ENCODE data around the gene DDTL. TPM values are rescaled to one million over a fixed set of nuclear protein-coding genes. Genes with fewer than 3 reads are reported as not detected.
"Not testable (repeated sequence)": the region's sequence is repeated elsewhere in the genome, so short reads cannot be mapped to it uniquely, and the experiment has no call there.

The DDTL gene
- polyA plus RNA-seq (ENCODE audit: insufficient read length in 4 of 4): 1 to 10 TPM; 6.3 to 7.9 (median 6.9) TPM

DNA sequence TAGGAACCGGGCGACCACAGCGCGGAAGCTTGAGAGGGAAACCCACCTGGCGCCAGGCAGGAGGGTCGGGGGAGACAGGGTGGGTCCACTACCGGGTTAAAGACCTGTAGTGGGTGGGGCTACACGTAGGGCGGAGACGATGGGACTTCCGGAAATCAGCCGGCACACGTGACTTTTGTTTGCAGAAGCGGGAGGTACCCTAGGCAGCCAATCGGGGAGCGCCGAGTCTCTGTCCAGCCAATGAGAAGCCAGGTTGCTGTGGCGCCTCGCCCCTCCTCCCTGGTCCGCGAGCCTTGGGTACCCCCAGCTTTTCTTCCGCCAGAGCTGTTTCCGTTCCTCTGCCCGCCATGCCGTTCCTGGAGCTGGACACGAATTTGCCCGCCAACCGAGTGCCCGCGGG is at the start of gene DDTL:
TSS of gene DDTL (plus strand) at position 321 of the 400 bp plus-strand sequence. CDS start at position 348, 27 bp downstream.
- not testable (repeated sequence) for DNase-seq (ENCODE audit: low read depth in 4 of 4, low spot score in 3 of 4)

DNA sequence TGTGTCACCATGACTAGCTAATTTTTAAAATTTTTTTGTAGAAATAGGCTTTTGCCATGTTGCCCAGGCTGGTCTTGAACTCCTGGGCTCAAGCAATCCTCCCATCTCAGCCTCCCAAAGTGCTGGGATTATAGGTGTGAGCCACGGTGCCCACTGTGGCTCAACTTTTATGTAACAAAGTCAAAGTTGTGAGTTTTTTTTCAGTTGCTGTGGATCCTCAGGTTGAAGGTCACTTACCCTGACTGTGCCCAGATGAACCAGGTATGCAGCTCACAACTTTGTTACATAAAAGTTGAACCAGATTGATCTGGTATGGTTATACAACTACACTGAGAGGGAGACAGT is 46.4 kb upstream of the DDTL start:
- DNase-seq (ENCODE audit: low read depth in 4 of 4, low spot score in 3 of 4): not testable (repeated sequence)

DNA sequence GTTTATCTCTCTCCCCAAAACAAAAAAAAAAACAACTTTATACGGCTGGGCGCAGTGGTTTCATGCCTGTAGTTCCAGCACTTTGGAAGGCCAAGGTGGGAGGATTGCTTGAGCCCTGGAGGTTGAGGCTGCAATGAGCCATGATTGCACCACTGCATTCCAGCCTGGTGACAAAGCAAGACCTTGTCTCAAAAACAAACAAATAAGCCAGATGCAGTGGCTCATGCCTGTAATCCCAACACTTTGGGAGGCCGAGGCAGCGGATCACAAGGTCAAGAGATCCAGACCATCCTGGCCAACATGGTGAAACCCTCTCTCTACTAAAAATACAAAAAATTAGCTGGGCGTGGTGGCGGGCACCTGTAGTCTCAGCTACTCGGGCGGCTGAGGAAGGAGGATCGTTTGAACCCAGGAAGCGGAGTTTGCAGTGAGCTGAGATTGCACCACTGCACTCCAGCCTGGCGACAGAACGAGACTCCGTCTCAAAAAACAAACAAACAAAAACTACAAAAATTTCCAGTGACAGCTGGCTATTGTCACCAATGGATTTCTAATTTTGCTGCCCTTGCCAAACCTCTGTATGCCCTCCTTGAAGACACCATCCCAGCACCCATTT is 45.0 kb upstream of the DDTL start:
- not testable (repeated sequence) for DNase-seq (ENCODE audit: low read depth in 4 of 4, low spot score in 3 of 4)

DNA sequence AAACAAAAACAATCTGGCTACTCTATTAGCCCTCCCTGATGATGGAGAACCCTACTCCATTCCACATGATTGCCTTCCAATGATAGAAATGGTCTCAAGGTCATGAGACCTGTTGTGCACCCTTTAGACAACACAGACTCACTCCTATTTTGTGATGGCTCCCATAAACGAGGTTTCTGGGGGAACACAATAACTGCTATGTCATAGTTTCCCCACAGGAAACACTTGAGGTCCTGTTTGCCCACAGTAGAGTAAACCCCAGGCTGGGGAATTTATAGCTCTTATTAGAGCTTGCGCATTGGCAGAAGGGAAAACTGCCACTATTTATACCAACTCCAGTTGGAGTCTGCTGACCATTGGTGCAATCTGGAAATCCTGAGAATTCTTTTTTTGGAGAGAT is 43.8 kb upstream of the DDTL start:
- no peak for DNase-seq (ENCODE audit: low read depth in 4 of 4, low spot score in 3 of 4)

DNA sequence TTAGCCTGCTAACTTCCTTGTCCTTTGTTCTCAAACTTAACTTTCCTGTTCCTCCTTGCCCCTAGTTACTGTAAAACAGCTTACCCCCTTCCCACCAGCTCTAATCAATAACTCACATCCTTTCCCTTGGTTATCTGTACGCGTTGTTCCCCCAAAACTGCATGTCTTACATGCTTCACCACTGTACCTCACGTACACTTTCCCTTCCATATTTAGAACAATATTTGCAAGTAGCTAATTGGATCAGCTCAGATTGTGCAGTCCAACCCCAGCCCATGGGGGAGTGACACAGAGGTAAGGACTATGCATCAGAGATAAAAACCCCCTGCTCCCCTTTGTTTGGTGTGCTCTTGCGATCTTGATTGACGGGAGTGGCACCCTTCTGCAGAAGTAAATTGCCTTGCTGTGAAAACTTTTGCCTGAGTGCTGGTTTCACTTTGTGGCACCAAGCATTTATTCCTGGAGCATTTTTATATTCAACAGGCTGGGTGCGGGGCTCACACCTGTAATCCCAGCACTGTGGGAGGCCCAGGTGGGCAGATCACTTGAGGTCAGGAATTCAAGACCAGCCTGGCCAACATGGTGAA is 41.6 kb upstream of the DDTL start:
- no peak for DNase-seq (ENCODE audit: low read depth in 4 of 4, low spot score in 3 of 4)

DNA sequence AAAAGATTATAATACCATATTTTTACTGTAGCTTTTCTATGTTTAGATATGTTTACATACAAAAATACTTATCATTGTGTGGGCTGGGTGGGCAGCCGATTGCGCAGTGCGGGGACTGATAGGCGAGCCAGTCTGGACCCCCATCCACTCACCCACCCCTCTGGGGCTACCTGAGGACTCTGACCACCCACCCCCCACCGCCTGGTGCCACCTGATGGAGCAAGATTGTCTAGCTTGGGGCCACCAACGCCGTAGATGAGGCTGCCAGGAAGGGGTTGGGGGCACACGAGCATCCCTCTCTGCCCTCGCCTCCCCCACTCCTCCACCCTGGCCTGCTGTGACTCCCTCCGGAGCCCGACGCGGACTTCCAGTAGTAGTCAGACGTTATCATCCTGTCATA is 40.1 kb upstream of the DDTL start:
- DNase-seq (ENCODE audit: low read depth in 4 of 4, low spot score in 3 of 4): no peak

DNA sequence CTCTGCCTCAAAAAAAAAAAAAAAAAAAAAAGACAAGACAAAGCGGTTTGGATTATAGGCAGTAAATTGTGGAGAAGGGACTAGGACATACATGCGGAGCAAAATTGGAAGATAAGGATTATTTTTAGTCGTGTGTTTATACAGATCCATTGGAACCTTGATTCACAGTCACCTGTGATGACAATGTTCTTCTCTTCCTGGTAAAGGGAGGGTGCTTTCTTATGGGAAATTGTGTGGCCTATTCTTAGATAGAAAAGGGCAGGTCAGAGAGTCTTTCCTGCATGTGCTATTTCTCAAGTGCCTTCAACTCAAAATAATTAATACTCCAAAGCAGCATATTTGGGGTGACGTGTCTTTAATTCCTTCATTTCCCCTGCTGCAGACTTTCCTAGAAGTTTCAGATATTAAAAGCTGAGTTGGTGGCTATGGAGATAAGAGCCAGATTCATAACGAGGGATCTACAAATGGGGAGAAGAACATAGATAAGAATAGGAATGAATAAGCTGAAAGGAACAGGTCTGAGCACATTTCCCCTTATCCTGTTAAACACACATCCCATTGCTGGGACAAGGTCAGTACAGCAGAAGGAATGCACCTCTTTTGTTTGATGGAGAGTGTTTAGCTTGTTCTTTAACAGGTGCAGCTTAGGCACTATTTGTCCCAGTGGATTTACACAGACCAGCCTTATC is 28.2 kb upstream of the DDTL start:
- no peak for DNase-seq (ENCODE audit: low read depth in 4 of 4, low spot score in 3 of 4)

DNA sequence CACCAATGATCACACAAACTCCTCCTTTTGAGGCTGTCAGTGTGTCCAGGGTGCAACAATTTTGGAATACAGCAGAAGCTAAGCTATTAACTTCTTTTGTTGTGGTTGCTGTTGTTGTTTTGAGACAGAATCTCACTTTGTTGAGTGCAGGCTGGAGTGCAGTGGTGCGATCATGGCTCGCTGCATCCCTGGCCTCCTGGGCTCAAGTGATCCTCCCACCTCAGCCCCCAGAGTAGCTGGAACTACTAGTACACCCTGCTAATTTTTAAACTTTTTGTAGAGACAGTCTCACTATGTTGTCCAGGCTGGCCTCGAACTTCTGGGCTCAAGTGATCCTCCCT is 27.7 kb upstream of the DDTL start:
- DNase-seq (ENCODE audit: low read depth in 4 of 4, low spot score in 3 of 4): no peak

DNA sequence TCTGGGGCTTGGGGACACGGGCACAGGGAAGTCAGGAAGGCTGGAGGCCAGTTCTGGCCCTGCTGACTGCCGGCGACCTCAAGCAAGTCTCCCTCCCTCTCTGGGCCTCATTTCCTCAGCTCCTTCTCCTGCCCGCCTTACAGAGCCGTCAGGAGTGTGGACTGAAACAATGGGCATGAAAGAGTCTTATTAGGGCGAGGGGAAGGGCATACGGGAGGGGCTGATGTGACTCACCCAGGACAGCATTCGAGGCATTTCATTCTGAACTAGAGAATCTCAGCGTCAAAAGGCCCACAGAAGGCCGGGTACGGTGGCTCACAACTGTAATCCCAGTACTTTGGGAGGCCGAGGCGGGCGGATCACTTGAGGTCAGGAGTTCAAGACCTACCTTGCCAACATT is 26.5 kb upstream of the DDTL start:
- DNase-seq (ENCODE audit: low read depth in 4 of 4, low spot score in 3 of 4): not testable (repeated sequence)

DNA sequence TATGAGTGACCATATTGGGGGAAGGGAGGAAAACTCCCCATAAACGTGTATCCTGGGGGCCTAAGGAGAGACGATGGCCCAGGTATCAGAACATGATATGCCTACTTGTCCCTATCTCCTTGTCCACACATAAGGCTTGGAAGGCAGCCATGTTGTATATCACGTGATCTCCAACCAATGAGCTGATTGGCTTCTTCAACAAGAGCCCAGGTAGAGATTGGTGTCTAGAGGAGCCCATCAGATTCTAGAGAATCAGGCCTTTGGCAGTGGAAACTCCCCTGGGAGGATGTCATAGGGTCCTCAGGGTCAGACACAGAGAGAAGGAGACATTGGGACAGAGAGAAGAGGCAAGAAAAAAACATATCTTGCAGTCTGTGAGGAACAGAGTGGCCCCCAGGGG is 19.3 kb upstream of the DDTL start:
- not testable (repeated sequence) for DNase-seq (ENCODE audit: low read depth in 4 of 4, low spot score in 3 of 4)

DNA sequence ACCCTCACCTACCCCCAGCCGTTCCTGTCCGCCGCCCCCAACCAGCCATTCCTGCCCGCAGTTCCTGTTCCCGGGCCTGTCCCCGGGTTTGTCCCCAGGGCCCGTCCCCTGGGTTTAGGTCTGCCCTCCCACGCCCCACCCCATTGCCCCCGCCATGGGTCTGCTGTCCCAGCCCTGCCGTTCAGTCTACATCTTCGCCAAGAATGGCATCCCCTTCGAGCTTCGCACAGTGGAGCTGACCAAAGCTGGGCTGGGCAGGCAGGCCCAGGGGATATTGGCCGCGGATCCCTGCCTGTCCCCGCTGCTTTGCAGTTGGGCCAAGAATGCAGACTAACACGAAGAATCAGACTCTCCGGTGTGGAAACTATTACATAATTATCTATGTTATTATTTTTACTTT is 16.9 kb upstream of the DDTL start:
- not testable (repeated sequence) for DNase-seq (ENCODE audit: low read depth in 4 of 4, low spot score in 3 of 4)

DNA sequence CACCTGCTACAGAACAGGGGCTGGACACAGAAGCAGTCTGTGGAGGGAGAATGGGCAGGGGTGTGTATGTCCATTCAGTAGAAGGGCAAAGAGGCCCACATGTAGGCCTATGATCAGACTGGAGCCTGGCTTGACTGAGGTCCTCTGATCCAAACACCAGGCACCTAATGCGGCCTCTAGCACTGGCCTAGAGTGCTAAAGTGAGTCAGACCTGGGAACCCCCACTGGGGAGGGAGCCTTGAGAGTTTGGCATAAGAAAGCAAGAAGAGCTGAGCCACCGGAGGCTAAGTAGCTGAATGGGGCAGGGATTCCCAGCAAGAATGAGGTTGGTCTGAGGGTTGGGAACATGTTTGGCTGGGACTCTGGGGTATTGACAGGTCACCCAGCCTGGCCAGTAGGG is 15.3 kb upstream of the DDTL start:
- DNase-seq (ENCODE audit: low read depth in 4 of 4, low spot score in 3 of 4): not testable (repeated sequence)

DNA sequence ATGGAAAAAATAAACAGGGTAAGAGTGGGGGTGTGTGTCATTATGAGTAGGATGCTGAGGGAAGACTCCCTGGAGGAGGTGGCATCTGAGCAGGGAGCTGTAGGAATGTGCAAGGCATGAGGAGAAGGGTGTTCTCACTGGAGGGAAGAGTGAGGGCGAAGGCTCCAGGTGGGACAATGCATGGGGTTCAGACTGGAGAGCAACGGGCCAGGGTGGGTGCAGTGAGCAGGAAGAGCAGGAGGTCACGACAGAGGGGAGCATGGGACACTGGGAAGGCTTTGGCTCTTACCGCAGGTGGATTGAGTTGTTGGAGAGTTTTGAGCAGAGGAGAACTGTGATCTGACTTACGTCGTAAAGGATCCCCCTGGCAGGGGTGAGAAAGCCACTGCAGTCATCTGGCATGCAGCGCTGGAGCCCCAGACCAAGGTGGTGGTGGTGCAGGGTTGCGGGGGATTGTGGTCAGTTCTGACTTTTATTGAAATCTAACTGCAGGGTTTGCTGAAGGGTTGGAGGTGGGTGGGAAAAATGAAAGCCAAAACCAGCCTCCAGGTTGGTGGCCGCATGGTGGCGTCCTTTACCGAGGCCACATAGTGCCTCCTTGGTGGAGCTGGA is 13.8 kb upstream of the DDTL start:
- not testable (repeated sequence) for DNase-seq (ENCODE audit: low read depth in 4 of 4, low spot score in 3 of 4)

DNA sequence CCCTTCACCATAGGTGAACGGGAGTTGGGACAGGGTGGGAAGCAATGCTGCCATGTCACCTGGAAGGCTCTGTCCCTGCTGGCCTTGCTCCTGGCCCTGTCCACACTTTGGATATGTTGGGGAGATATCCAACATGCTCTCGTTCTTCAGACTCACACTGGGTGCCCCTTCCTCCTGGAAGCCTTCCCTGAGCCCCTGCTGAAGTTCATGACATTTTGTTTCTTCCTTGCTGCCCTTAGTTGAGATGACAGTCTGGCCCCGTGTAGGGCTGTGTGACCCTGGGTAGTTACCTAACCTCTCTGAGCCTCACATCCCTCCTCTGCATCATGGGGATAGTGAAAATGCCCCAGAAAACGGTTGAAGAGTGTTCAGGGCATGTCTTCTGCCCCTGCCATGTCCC is 13.2 kb upstream of the DDTL start:
- DNase-seq (ENCODE audit: low read depth in 4 of 4, low spot score in 3 of 4): not testable (repeated sequence)

DNA sequence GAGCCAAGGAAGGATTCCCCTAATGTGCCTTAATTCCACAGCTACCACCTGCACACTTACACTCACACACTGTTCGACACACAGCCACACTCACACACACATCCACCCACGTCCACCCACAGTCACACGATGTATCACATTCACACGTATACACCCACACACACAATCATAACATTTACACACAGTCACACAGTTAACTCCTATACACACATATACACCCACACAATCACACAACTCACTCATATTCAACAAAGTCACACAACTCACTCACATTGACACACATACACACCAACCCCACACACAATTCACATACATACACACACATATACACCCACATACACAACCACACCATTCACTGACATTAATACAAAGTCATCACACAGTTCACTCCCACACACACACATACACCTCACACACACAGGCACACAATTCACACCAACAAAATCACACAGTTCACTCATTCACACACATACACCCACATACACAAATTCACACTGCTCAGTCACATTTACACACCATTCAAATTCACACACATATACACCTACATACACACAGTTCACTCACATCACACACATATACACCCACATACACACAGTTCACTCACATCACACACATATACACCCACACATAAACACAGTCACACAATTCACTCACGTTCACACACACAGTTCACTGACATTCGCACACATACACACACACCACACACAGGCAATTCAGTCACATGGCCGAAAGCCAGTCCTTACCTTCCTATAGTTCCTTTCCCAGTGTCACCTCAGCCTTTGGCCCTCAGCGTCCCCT is 12.3 kb upstream of the DDTL start:
- not testable (repeated sequence) for DNase-seq (ENCODE audit: low read depth in 4 of 4, low spot score in 3 of 4)

DNA sequence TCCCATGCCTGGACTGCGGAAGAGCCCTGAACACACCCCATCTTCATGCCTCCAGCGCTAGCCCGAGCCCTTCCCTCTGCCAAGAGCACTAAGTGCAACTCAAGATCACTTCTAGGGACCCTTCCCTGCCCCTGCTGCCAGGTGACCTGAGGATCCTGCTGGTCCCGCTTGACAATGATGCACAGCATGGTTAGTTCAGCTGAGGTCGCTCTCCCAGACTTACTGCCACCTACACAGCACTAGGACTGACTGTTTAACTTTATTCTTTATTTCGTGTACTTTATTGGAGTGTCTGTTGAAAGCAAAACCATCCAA is 11.7 kb upstream of the DDTL start:
- not testable (repeated sequence) for DNase-seq (ENCODE audit: low read depth in 4 of 4, low spot score in 3 of 4)

DNA sequence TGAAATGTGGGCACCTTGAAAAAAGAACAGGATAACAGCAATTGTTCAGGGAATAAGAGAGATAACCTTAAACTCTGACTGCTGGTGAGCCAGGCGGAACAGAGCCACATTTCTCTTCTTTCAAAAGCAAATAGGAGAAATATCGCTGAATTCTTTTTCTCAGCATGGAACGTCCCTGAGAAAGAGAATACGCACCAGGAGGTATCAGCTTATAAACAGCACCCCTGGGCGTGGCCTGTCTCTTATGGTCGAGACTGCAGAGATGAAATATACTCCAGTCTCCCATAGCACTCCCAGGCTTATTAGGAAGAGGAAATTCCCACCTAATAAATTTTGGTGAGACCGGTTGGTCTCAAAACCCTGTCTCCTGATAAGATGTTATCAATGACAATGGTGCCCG is 10.8 kb upstream of the DDTL start:
- DNase-seq (ENCODE audit: low read depth in 4 of 4, low spot score in 3 of 4): not testable (repeated sequence)

DNA sequence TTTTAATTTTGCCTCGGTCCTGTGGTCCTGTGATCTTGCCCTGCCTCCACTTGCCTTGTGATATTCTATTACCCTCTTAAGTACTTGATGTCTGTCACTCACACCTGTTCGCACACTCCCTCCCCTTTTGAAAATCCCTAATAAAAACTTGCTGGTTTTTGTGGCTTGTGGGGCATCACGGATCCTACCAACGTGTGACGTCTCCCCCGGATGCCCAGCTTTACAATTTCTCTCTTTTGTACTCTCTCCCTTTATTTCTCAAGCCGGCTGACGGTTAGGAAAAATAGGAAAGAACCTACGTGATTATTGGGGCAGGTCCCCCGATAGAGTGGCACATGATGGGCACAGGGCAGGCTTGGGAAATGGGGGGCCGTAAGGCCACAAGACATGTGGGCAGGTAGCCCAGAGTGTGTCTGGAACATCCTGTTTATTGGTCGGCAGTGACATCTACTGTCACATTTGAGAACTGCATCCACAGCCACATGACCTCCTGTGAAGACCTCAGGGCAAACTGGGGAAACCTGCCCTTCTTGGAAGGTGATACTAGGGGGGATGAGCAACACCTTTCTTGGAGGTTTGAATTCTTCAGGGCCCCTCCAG is 10.3 kb upstream of the DDTL start:
- peak; percentile 15 to 67 (median 56) for DNase-seq (ENCODE audit: low read depth in 4 of 4, low spot score in 3 of 4)

DNA sequence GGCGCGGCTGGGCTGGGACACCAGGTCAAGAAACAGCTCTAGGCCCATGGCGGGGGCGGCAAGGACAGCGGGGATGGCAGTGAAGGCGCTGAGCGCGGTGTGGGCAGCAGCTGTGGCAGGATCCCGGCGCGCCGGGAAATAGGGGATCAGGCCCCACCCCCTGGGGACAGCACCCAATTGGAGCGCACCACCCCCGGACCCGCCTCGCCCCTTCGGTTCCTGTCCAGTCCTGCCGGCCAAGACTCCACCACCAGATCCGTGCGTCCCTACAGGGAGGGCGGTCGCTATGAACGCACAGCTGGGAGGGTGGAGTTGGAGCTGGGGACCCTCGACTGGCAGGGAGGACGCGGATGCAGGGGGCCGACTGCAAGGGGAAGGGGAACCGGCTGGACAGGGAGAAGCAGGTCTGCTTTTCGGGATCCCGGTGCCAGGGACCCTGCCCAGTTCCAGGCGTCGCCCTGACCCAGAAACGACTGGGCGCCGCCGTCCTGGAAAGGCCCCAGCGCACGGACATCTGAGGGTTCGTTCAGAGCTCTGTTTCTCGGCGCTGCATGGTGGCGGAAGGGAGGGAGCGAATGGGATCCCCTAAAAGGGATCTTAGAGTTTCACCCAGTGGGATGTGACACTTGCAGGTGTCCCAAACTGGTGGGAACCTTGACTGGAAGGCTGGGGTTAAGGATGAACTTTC is 5.5 kb upstream of the DDTL start, which contains the start of gene GSTT2B:
TSS of gene GSTT2B (minus strand) at position 112 of the 688 bp plus-strand sequence. CDS start at position 48, 64 bp downstream.
- DNase-seq (ENCODE audit: low read depth in 4 of 4, low spot score in 3 of 4): not testable (repeated sequence)

DNA sequence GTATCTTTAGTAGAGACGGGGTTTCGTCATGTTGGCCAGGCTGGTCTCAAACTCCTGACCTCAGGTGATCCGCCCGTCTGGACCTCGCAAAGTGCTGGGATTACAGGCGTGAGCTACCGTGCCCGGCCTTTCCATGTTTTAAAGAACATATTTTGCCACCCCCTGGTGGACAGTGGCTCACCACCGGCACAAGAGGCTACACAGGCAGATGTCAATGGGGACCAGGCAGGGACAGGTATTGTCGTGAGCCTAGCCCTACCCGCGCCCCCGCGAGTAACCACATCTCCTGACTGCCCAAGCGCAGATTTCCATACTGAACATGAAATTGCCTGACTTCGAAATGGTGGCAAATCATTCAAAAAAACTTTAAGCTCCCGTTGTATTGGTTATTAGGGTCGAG is 594 bp upstream of the DDTL start:
- not testable (repeated sequence) for DNase-seq (ENCODE audit: low read depth in 4 of 4, low spot score in 3 of 4)

Data from right renal pelvis (tissue), 4 donors.